Left lung (tissue), 10 donors: ENCODE measurements around the gene CLUH. TPM values are rescaled to one million over a fixed set of nuclear protein-coding genes. Genes with fewer than 3 reads are reported as not detected.

Experiments
- ATAC-seq: fragments of 200-7000 bp; cut with Tn5 transposase; one replicate; pipeline ENCODE4 v1.9.1; 2020; ENCODE audit warnings: moderate library complexity
- DNase-seq, 4 donors: peaks; one replicate each; pipeline ENCODE4 v3.0.0-alpha.2; 2013 to 2020
- H3K27ac ChIP-seq, 2 donors: fragments of 200-600 bp; sonication (generic) in 1 of 2; one replicate each; pipeline versions ENCODE4 v1.5.0 to v1.8.0; 2020 to 2021
- H3K27me3 ChIP-seq, 2 donors: fragments of 200-600 bp; sonication (generic) in 1 of 2; one replicate each; pipeline versions ENCODE4 v1.5.0 to v1.8.0; 2020 to 2021
- H3K36me3 ChIP-seq, 2 donors: fragments of 200-600 bp; sonication (generic) in 1 of 2; one replicate each; pipeline versions ENCODE4 v1.5.0 to v1.8.0; 2020 to 2021
- H3K4me1 ChIP-seq, 2 donors: fragments of 200-600 bp; one replicate each; pipeline ENCODE4 v1.8.0; 2021
- H3K4me3 ChIP-seq, 2 donors: fragments of 200-600 bp; sonication (generic) in 1 of 2; one replicate each; pipeline versions ENCODE4 v1.5.0 to v1.8.0; 2020 to 2021; ENCODE audit warnings: mild to moderate bottlenecking in 1 of 2
- H3K9me3 ChIP-seq, 2 donors: fragments of 200-600 bp; sonication (generic) in 1 of 2; one replicate each; pipeline versions ENCODE4 v1.5.0 to v1.8.0; 2020 to 2021
- CTCF ChIP-seq, 2 donors: fragments of 200-600 bp; sonication (generic) in 1 of 2; IDR thresholded peaks; one replicate each; pipeline versions ENCODE4 v1.5.0 to v1.8.0; 2021; ENCODE audit warnings: antibody characterized with exemption in 2 of 2
- intact Hi-C, 2 donors: fragments of 100-400 bp; cut with DNase I; formaldehyde crosslinking; loops; one replicate each; pipeline versions ENCODE4 v1.11.2 to v1.14.2; 2022
- polyA plus RNA-seq, 6 donors: library from polyadenylated mRNA; unstranded; fragments of 120-200 nt; gene quantifications; one replicate each; pipeline ENCODE4 v1.2.1, GENCODE V29; 2013; ENCODE audit not compliant: insufficient read length in 6 of 6
- total RNA-seq, 2 donors: library from RNA; stranded (reverse); fragmentation: NEBNext Ultra II Directional; extraction: Animal tissue kit (Norgen Biotek cat#: 25700); gene quantifications; one replicate each; pipeline ENCODE4 v1.2.1, GENCODE V29; 2021
- donor health status: DM: no; HTN: yes; CAD: no.
- donor health status: DM: no; HTN: no; CAD: no.

The CLUH gene
- total and polyA plus RNA-seq, 8 donors = 20.9 to 71.8 (median 27.6) TPM

- H3K9me3 ChIP-seq = no peaks in the 10 kb centered on the region
- peak; percentile 6 for ATAC-seq
- no peak for TF ChIP-seq CTCF (IDR thresholded peaks at IDR 0.05)
- peaks cover 38 to 52% of the 10 kb centered on the region in 2 donors for H3K4me1 ChIP-seq
- intact Hi-C loops = no loop called here
- DNase-seq = peak in 1 of 4 donors; percentile 78
- H3K36me3 ChIP-seq = peaks cover 0 to 18% of the 10 kb centered on the region in 2 donors
- H3K27me3 ChIP-seq = no peaks in the 10 kb centered on the region
- no peak overlapping the region for H3K4me3 ChIP-seq
- H3K27ac ChIP-seq = no peak overlapping the region
Measured at GRCh38 chr17:2707721-2708584, 3.6 kb downstream of the CLUH start.

DNA sequence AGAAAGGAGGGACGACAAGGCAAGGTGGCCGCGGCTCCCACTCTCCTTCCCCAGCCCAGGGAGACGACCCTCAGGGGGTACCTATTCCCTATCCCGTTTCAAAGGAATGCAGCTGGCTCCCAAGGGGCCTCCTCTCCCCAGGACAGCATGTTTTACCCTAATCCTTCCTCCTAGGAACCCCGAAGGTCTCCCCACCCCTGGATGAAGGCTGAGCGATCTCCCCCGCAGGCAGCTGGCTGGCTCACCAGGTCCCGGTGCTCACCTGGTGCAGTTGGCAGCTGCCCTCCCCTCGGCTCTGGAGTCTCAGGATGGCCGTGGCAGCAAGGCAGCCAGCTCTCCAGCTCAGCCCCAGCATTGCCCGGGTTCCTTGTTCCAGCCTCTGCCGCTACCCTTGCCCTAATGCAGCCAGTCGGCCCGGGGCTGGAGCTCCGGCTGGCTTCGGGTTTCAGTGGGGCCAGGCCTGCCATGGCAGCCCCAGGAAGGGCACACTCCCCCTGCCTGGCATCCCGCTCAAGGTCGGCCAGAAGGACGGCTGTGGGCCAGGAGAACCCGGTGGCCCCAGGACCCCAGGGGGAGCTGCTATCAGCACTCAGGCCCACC lies 4.6 kb downstream of the CLUH start:
- Histone ChIP-seq H3K9me3 (no peaks in the 10 kb centered on the region), H3K27me3 (no peaks in the 10 kb centered on the region), H3K36me3 (peaks cover 0 to 27% of the 10 kb centered on the region in 2 donors), H3K4me3 (no peak overlapping the region), H3K4me1 (peaks cover 30 to 42% of the 10 kb centered on the region in 2 donors), H3K27ac (no peak overlapping the region)
- intact Hi-C loops = no loop called here
- DNase-seq (peak in 2 of 4 donors; percentile 10 to 67), ATAC-seq (no peak)
- no peak for TF ChIP-seq CTCF (IDR thresholded peaks at IDR 0.05)

DNA sequence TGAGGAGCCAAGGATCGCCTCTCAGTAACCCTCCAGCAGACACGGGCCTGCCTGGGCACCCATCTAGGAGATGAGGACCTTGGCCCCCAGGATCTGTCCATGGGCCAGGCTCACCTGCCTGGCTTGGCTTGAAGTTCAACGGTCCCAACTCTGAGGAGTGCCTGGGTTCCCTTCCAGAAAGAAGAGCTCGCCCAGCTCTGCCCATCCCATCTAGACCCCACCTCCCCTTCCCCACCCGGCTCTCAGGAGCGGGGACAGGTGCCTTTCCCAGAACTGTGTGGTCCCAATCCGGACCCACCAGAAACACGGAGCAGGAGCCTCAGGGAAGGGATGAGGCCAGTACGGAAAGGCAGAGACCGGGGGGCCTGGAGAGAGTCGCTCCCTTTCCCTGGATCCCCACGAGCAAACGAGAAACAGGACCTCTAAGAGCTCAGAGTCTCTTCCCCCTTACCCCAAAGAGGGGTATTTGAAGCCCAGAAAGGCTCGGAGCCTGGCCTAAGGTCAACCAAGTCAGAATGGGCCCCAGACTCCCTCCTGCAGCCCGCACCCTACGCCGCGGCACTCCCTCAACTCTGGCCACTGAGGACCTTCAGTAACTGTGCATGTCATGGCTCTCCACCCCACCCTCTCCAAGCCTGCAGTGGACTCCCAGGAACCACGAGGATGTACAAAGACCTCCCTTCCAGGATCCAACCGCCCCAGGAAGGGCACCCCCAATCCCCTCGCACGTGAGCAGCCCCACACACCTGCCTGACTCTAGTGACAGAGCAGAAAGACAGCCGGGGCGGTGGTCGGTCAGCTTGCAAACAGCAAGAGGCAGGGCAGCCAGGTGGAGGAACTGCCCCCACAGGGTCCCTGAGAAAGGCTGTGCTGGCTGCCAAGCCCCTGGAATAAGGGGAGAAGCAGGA lies 5.4 kb downstream of the CLUH start:
- H3K27me3 ChIP-seq = no peaks in the 10 kb centered on the region
- no peak overlapping the region for H3K27ac ChIP-seq
- intact Hi-C loops = no loop called here
- ATAC-seq (no peak), DNase-seq (peak in 2 of 4 donors; percentile 25 to 55)
- no peak for TF ChIP-seq CTCF (IDR thresholded peaks at IDR 0.05)
- peaks cover 0 to 36% of the 10 kb centered on the region in 2 donors for H3K36me3 ChIP-seq
- no peak overlapping the region for H3K4me3 ChIP-seq
- H3K9me3 ChIP-seq = no peaks in the 10 kb centered on the region
- peaks cover 29 to 40% of the 10 kb centered on the region in 2 donors for H3K4me1 ChIP-seq

DNA sequence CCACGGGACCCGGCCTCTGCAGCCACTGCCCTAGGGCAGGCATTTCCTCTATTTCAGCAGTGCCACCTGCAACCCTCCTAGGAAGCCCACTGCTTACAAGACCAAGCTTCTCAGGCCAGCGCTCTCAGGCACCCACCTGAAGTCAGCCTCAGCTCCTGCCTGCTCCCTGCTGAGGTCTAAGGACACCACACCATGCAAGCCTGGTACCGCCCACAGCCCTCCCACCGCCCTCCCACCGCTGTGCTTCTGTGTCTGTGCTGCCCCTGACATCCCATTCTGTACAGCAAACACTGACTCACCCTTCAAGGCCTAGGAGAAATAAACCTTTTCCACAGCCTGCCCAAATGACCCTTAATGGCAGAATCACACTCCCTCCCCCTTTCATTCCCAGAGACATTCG lies 6.3 kb downstream of the CLUH start:
- no peak for TF ChIP-seq CTCF (IDR thresholded peaks at IDR 0.05)
- no peak overlapping the region for H3K4me3 ChIP-seq
- H3K27ac ChIP-seq = no peak overlapping the region
- intact Hi-C loops = no loop called here
- H3K4me1 ChIP-seq = peaks cover 24 to 32% of the 10 kb centered on the region in 2 donors
- peaks cover 0 to 45% of the 10 kb centered on the region in 2 donors for H3K36me3 ChIP-seq
- no peaks in the 10 kb centered on the region for H3K9me3 ChIP-seq
- ATAC-seq (no peak), DNase-seq (peak in 2 of 4 donors; percentile 13 to 63)
- H3K27me3 ChIP-seq = no peaks in the 10 kb centered on the region
